Astrocyte (in vitro differentiated cells and primary cell): Measurements from ENCODE around the gene ENPP7. TPM values are rescaled to one million over a fixed set of nuclear protein-coding genes. Genes with fewer than 3 reads are reported as not detected.

Experiments
- DNase-seq: peaks from one replicate; pipeline ENCODE4 v3.0.0-alpha.2; 2010; ENCODE audit warnings: low read depth
- FAIRE-seq: peaks from 2 replicates; lab custom pipeline; 2011; peaks lifted over from hg19 to GRCh38; lab: Jason Lieb, UNC
- H2AFZ ChIP-seq: 2 replicates; pipeline ENCODE4 v1.6.0; 2012; ENCODE audit warnings: low read depth, low read length, inconsistent platforms
- H3K27ac ChIP-seq: 2 replicates; pipeline ENCODE4 v1.5.1; 2011; ENCODE audit warnings: low read depth, low read length, inconsistent platforms
- H3K27me3 ChIP-seq: 2 replicates; pipeline ENCODE4 v1.6.0; 2011; ENCODE audit warnings: low read length, inconsistent platforms; ENCODE audit not compliant: insufficient read depth
- H3K36me3 ChIP-seq: 2 replicates; pipeline ENCODE4 v1.5.1; 2011; ENCODE audit warnings: low read length, inconsistent platforms; ENCODE audit not compliant: insufficient read depth
- H3K4me1 ChIP-seq: 2 replicates; pipeline ENCODE4 v1.5.1; 2011; ENCODE audit warnings: low read length, inconsistent platforms; ENCODE audit not compliant: insufficient read depth
- H3K4me2 ChIP-seq: 2 replicates; pipeline ENCODE4 v1.6.0; 2012; ENCODE audit warnings: low read length, inconsistent platforms
- H3K4me3 ChIP-seq: 2 replicates; pipeline ENCODE4 v1.5.1; 2011; ENCODE audit warnings: low read depth, mild to moderate bottlenecking, low read length, inconsistent platforms; ENCODE audit not compliant: insufficient read depth
- H3K79me2 ChIP-seq: 2 replicates; pipeline ENCODE4 v1.6.0; 2012; ENCODE audit warnings: mild to moderate bottlenecking, low read length, inconsistent platforms; ENCODE audit not compliant: insufficient read depth
- H3K9ac ChIP-seq: 2 replicates; pipeline ENCODE4 v1.6.0; 2012; ENCODE audit warnings: mild to moderate bottlenecking, low read length, inconsistent platforms
- H3K9me3 ChIP-seq: 2 replicates; pipeline ENCODE4 v1.5.1; 2012; ENCODE audit warnings: low read depth, mild to moderate bottlenecking, low read length, inconsistent platforms; ENCODE audit not compliant: insufficient read depth
- H4K20me1 ChIP-seq: 2 replicates; pipeline ENCODE4 v1.6.0; 2012; ENCODE audit warnings: low read length, inconsistent platforms; ENCODE audit not compliant: insufficient read depth
- H3K27ac Mint-ChIP-seq: one replicate; pipeline ENCODE4 v1.8.0; 2021; ENCODE audit warnings: mild to moderate bottlenecking, mixed read lengths; ENCODE audit not compliant: unreplicated experiment
- H3K27me3 Mint-ChIP-seq: one replicate; pipeline ENCODE4 v1.8.0; 2021; ENCODE audit warnings: low read depth, mixed read lengths; ENCODE audit not compliant: unreplicated experiment
- H3K36me3 Mint-ChIP-seq: one replicate; pipeline ENCODE4 v1.8.0; 2021; ENCODE audit warnings: low read depth, mixed read lengths; ENCODE audit not compliant: unreplicated experiment
- H3K4me1 Mint-ChIP-seq: one replicate; pipeline ENCODE4 v1.8.0; 2021; ENCODE audit warnings: low read depth, mixed read lengths; ENCODE audit not compliant: unreplicated experiment
- H3K4me3 Mint-ChIP-seq: one replicate; pipeline ENCODE4 v1.8.0; 2021; ENCODE audit warnings: mild to moderate bottlenecking, moderate library complexity, mixed read lengths; ENCODE audit not compliant: unreplicated experiment
- H3K9me3 Mint-ChIP-seq: one replicate; pipeline ENCODE4 v1.8.0; 2021; ENCODE audit warnings: mild to moderate bottlenecking, mixed read lengths; ENCODE audit not compliant: unreplicated experiment
- CTCF ChIP-seq: IDR thresholded peaks from 2 replicates; pipeline ENCODE4 v1.5.1; 2011; ENCODE audit warnings: low read depth, mild to moderate bottlenecking, inconsistent platforms, low read length, moderate library complexity; ENCODE audit not compliant: insufficient read depth
- EZH2 ChIP-seq: IDR thresholded peaks from 2 replicates; pipeline ENCODE4 v1.6.1; 2012; ENCODE audit warnings: mild to moderate bottlenecking, low read length, inconsistent platforms; ENCODE audit not compliant: insufficient read depth
- total RNA-seq: library from RNA; stranded (reverse); gene quantifications from 2 replicates; pipeline ENCODE4 v1.2.1, GENCODE V29; 2021

The ENPP7 gene
- total RNA-seq, 1 donor from 2014 or later: not detected

DNA sequence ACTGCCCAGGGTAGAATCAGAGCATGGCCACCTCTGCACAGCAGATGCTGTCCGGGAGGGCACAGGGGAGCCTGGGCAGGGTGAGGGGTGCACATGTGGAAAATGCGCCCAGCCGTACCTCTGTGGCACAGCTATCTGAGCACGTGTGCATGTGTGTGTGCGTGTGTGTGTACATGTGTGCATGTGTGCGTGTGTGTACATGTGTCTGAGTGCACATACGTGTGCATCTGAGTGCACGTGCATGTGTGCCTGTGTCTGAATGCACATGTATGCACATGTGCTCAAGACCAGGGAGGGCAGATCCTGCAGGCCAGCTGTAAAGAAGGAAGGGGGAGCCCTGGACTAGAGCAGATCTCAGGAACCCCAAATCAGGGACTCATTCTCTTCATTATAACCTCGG, 37.3 kb upstream of the ENPP7 start:
- Histone ChIP-seq H3K36me3 (no peaks in the 10 kb centered on the region), H3K27ac (no peak overlapping the region), H3K4me2 (no peak overlapping the region), H3K9ac (no peak overlapping the region), H3K4me3 (no peak overlapping the region), H3K4me1 (peaks cover 10% of the 10 kb centered on the region), H3K27me3 (peaks cover 30% of the 10 kb centered on the region), H3K9me3 (no peaks in the 10 kb centered on the region), H4K20me1 (no peaks in the 10 kb centered on the region), H3K79me2 (no peaks in the 10 kb centered on the region), H2AFZ (no peak overlapping the region)
- H3K36me3 Mint-ChIP-seq: no peaks in the 10 kb centered on the region
- DNase-seq: no peak
- no peak for FAIRE-seq
- H3K4me3 Mint-ChIP-seq: no peak overlapping the region
- peaks cover 3% of the 10 kb centered on the region for H3K9me3 Mint-ChIP-seq
- TF ChIP-seq EZH2 (no peak), CTCF (no peak)
- peaks cover 62% of the 10 kb centered on the region for H3K27me3 Mint-ChIP-seq
- peaks cover 10% of the 10 kb centered on the region for H3K4me1 Mint-ChIP-seq
- no peak overlapping the region for H3K27ac Mint-ChIP-seq

DNA sequence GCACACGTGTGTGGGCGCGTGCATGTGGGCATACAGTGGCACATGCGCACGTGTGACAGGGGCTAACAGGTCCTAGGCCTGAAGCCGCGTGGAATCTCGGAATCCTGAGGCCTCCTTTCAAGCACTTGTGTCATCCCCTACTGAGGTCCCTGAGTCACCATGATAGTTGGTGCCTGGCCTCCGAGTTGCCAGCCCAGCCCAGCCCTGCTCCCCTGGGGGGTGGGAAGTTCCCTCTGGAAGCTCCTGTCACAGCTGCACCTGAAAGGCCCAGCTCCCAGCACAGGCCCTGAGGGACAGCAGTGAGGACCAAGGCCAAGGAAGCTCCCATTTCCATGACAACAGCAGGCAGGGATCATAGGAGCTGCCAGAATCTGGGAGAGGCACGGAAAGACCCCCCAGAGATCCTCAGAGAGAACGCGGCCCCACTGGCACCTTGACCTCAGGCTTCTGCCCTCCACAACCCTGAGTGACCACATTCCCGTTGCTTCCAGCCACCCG, 35.4 kb upstream of the ENPP7 start:
- H3K36me3 ChIP-seq: no peaks in the 10 kb centered on the region
- H3K4me2 ChIP-seq: peak overlapping the region; percentile 54
- no peak overlapping the region for H3K4me3 ChIP-seq
- H3K4me1 ChIP-seq: peaks cover 10% of the 10 kb centered on the region
- H3K27ac ChIP-seq: no peak overlapping the region
- H3K27me3 ChIP-seq: peaks cover 26% of the 10 kb centered on the region
- Mint-ChIP-seq H3K27me3 (peaks cover 46% of the 10 kb centered on the region), H3K36me3 (no peaks in the 10 kb centered on the region), H3K4me3 (no peak overlapping the region), H3K4me1 (peaks cover 10% of the 10 kb centered on the region), H3K27ac (no peak overlapping the region), H3K9me3 (peaks cover 3% of the 10 kb centered on the region)
- TF ChIP-seq EZH2 (no peak), CTCF (no peak)
- no peaks in the 10 kb centered on the region for H4K20me1 ChIP-seq
- DNase-seq (no peak), FAIRE-seq (no peak)
- H2AFZ ChIP-seq: no peak overlapping the region
- H3K79me2 ChIP-seq: no peaks in the 10 kb centered on the region
- H3K9me3 ChIP-seq: no peaks in the 10 kb centered on the region
- H3K9ac ChIP-seq: no peak overlapping the region

- H3K79me2 ChIP-seq: no peaks in the 10 kb centered on the region
- Mint-ChIP-seq H3K4me3 (peak overlapping the region; percentile 11), H3K36me3 (no peaks in the 10 kb centered on the region), H3K27me3 (peaks cover 42% of the 10 kb centered on the region), H3K4me1 (peaks cover 10% of the 10 kb centered on the region), H3K27ac (peak overlapping the region; percentile 23), H3K9me3 (peaks cover 3% of the 10 kb centered on the region)
- no peaks in the 10 kb centered on the region for H3K9me3 ChIP-seq
- no peak overlapping the region for H3K27ac ChIP-seq
- H4K20me1 ChIP-seq: no peaks in the 10 kb centered on the region
- H3K9ac ChIP-seq: no peak overlapping the region
- FAIRE-seq (no peak), DNase-seq (peak; percentile 51)
- TF ChIP-seq CTCF: no peak
- TF ChIP-seq EZH2: no peak
- H3K4me1 ChIP-seq: peaks cover 10% of the 10 kb centered on the region
- peak overlapping the region; percentile 54 for H3K4me2 ChIP-seq
- no peak overlapping the region for H2AFZ ChIP-seq
- H3K27me3 ChIP-seq: peaks cover 26% of the 10 kb centered on the region
- H3K36me3 ChIP-seq: no peaks in the 10 kb centered on the region
- H3K4me3 ChIP-seq: no peak overlapping the region
Measured at GRCh38 chr17:79695797-79696609, 34.7 kb upstream of the ENPP7 start.
